Psoas muscle (tissue), 8 donors: ENCODE results near the gene TSPAN32. TPM values are rescaled to one million over a fixed set of nuclear protein-coding genes. Genes with fewer than 3 reads are reported as not detected.

Experiments used
- ATAC-seq, 4 donors: fragments of 200-7000 bp; cut with Tn5 transposase; one replicate each; pipeline ENCODE4 v1.9.1; 2020; ENCODE audit warnings: moderate library complexity in 3 of 4, mild to moderate bottlenecking in 2 of 4
- DNase-seq, 2 donors: peaks; one replicate each; pipeline ENCODE4 v3.0.0-alpha.2; 2020
- H3K27ac ChIP-seq: fragments of 200-600 bp; one replicate; pipeline ENCODE4 v1.8.0; 2022
- H3K27me3 ChIP-seq, 3 donors: fragments of 200-600 bp in 1 of 3; one replicate each; pipeline versions ENCODE4 v1.6.1 to v1.8.0; 2013 to 2022; ENCODE audit warnings: low read length in 2 of 3, mild to moderate bottlenecking in 2 of 3, moderate library complexity in 1 of 3; ENCODE audit not compliant: insufficient read depth in 3 of 3
- H3K36me3 ChIP-seq, 2 donors: fragments of 200-600 bp in 1 of 2; one replicate each; pipeline versions ENCODE4 v1.6.1 to v1.8.0; 2013 to 2022; ENCODE audit warnings: low read depth in 1 of 2, mild to moderate bottlenecking in 1 of 2, moderate library complexity in 1 of 2; ENCODE audit not compliant: insufficient read depth in 1 of 2
- H3K4me1 ChIP-seq: fragments of 200-600 bp; one replicate; pipeline ENCODE4 v1.8.0; 2022
- H3K4me3 ChIP-seq: fragments of 200-600 bp; one replicate; pipeline ENCODE4 v1.8.0; 2022; ENCODE audit warnings: mild to moderate bottlenecking
- H3K9me3 ChIP-seq: fragments of 200-600 bp; one replicate; pipeline ENCODE4 v1.8.0; 2022
- CTCF ChIP-seq: fragments of 200-600 bp; IDR thresholded peaks from one replicate; pipeline ENCODE4 v1.8.0; 2022; ENCODE audit warnings: antibody characterized with exemption
- WGBS, 3 donors: extraction: QIAGEN DNeasy Blood & Tissue Kit; methylation state at CpG; one replicate each; pipeline versions ENCODE4 v1.1.6 to v1.1.7; 2013; 5-methylcytosine and 5-hydroxymethylcytosine counted together
- intact Hi-C, 2 donors: fragments of 100-400 bp; cut with DNase I; formaldehyde crosslinking; loops; one replicate each; pipeline versions ENCODE4 v1.11.0 to v1.14.2; 2022
- polyA plus RNA-seq, 3 donors: library from polyadenylated mRNA; stranded (reverse); fragments of 200-250 nt; gene quantifications; one replicate each; pipeline ENCODE4 v1.2.3, GENCODE V29; 2013
- total RNA-seq, 4 donors: library from RNA; stranded (reverse); fragmentation: NEBNext Ultra II Directional in 2 of 4; extraction: Animal tissue kit (Norgen Biotek cat#: 25700) in 2 of 4; gene quantifications; one replicate each; pipeline versions ENCODE4 v1.2.1 to v1.2.4, GENCODE V29; 2021 to 2023
- donor health status: healthy with polysubstance abuse.
- donor health status: DM: no; HTN: no; CAD: no; lungs with moderate emphysema.
- donor health status: Bipolar disorder and iron deficiency.
- donor health status: healthy.
- donor health status: DM: yes; HTN: yes; CAD: no.
- donor health status: DM: no; HTN: no; CAD: no.
- donor health status: DM: no; HTN: no; CAD: no.
- donor health status: DM: yes; HTN: yes; CAD: no.

TSPAN32 gene
- total and polyA plus RNA-seq, 7 donors: 0.04 to 0.56 (median 0.21) TPM; not detected in 1

GRCh38 chr11:2309251-2310072 is 7.6 kb downstream of the TSPAN32 start:
- Histone ChIP-seq H3K27me3 (no peaks in the 10 kb centered on the region), H3K4me3 (no peak overlapping the region), H3K36me3 (no peaks in the 10 kb centered on the region), H3K4me1 (peaks cover 8% of the 10 kb centered on the region), H3K9me3 (no peaks in the 10 kb centered on the region), H3K27ac (no peak overlapping the region)
- WGBS, 3 donors: 73 to 75% (median 75%) methylated on average over 18 to 19 of the region's 19 CpGs
- DNase-seq (no peak), ATAC-seq (no peak)
- intact Hi-C loops: loop anchor here (2.0 to 10.0 kb wide), 6 partner anchors 29 to 585 kb away; partner anchors contain the start of genes CD81 (in 1 of the 2) and CDKN1C (in 1 of the 2)
- TF ChIP-seq CTCF: no peak

- Histone ChIP-seq H3K9me3 (no peaks in the 10 kb centered on the region), H3K36me3 (no peaks in the 10 kb centered on the region), H3K27me3 (no peaks in the 10 kb centered on the region), H3K27ac (no peak overlapping the region), H3K4me1 (peaks cover 10% of the 10 kb centered on the region), H3K4me3 (no peak overlapping the region)
- ATAC-seq: no peak
- TF ChIP-seq CTCF: no peak
- peak in 1 of 2 donors; percentile 25 for DNase-seq
- intact Hi-C loops: loop anchor here in 1 of 2 donors (5.0 kb wide), 1 partner anchor 67 kb away; the partner anchor contains the start of gene CD81
- 69 to 79% (median 70%) methylated on average over 13 to 16 of the region's 16 CpGs for WGBS, 3 donors
Measured at GRCh38 chr11:2310073-2310785, 8.4 kb downstream of the TSPAN32 start.

GRCh38 chr11:2310786-2311352 is 9.1 kb downstream of the TSPAN32 start:
- peak in 1 of 2 donors; percentile 25 for DNase-seq
- H3K27me3 ChIP-seq: no peaks in the 10 kb centered on the region
- no peak for ATAC-seq
- no peaks in the 10 kb centered on the region for H3K9me3 ChIP-seq
- no peak overlapping the region for H3K27ac ChIP-seq
- intact Hi-C loops: loop anchor here in 1 of 2 donors (5.0 kb wide), 1 partner anchor 66 kb away; the partner anchor contains the start of gene CD81
- no peaks in the 10 kb centered on the region for H3K36me3 ChIP-seq
- TF ChIP-seq CTCF: no peak
- 74 to 86% (median 75%) methylated on average over 15 to 16 of the region's 16 CpGs for WGBS, 3 donors
- H3K4me1 ChIP-seq: peaks cover 5% of the 10 kb centered on the region
- no peak overlapping the region for H3K4me3 ChIP-seq

- intact Hi-C loops: loop anchor here in 1 of 2 donors (5.0 kb wide), 1 partner anchor 66 kb away; the partner anchor contains the start of gene CD81
- H3K9me3 ChIP-seq: no peaks in the 10 kb centered on the region
- peaks cover 5% of the 10 kb centered on the region for H3K4me1 ChIP-seq
- no peak for ATAC-seq
- TF ChIP-seq CTCF: no peak
- H3K27ac ChIP-seq: no peak overlapping the region
- no peak overlapping the region for H3K4me3 ChIP-seq
- peak in 1 of 2 donors; percentile 46 for DNase-seq
- H3K27me3 ChIP-seq: no peaks in the 10 kb centered on the region
- WGBS, 3 donors: 77 to 85% (median 83%) methylated on average over 21 of the region's 21 CpGs
- no peaks in the 10 kb centered on the region for H3K36me3 ChIP-seq
Measured at GRCh38 chr11:2311353-2312133, 9.7 kb downstream of the TSPAN32 start.
